ENCODE results near the gene TBC1D4.

GRCh38 chr13:75402787-75403186 lies 79.2 kb downstream of the TBC1D4 start:
- TF ChIP-seq CTCF (IDR thresholded peaks at IDR 0.05) = no peak
- no peak for TF ChIP-seq POLR2A (IDR thresholded peaks at IDR 0.05)
